K562 (cell line): ENCODE results near the gene LRRC74B. TPM values are rescaled to one million over a fixed set of nuclear protein-coding genes. Genes with fewer than 3 reads are reported as not detected.

Source experiments
- E2F1 ChIP-seq: sonication (generic); formaldehyde crosslinking; IDR thresholded peaks from 2 replicates; pipeline ENCODE4 v1.8.1; 2023; ENCODE audit warnings: mild to moderate bottlenecking, missing genetic modification reagents, moderate library complexity
- EWSR1 ChIP-seq: fragments of 450-650 bp; IDR thresholded peaks from 2 replicates; pipeline ENCODE4 v1.6.1; 2018; ENCODE audit warnings: borderline replicate concordance, mild to moderate bottlenecking, low read depth, moderate library complexity; ENCODE audit not compliant: partially characterized antibody
- FOXJ2 ChIP-seq: fragments of 200-800 bp; sonication (Bioruptor generic); IDR thresholded peaks from 2 replicates; pipeline ENCODE4 v1.6.1; 2016; ENCODE audit warnings: missing genetic modification characterization, missing compliant biosample characterization
- GABPB1 ChIP-seq: sonication (generic); formaldehyde crosslinking; IDR thresholded peaks from 2 replicates; pipeline ENCODE4 v1.8.0; 2022; ENCODE audit warnings: mild to moderate bottlenecking, missing genetic modification reagents
- GTF2A2 ChIP-seq: IDR thresholded peaks from 2 replicates; pipeline ENCODE4 v1.6.1; 2016; ENCODE audit warnings: mild to moderate bottlenecking, missing genetic modification characterization, missing compliant biosample characterization
- HMBOX1 ChIP-seq: sonication (generic); IDR thresholded peaks from 2 replicates; pipeline ENCODE4 v1.6.1; 2016
- PPARD ChIP-seq: fragments of 250-450 bp; sonication (Bioruptor Pico); IDR thresholded peaks from 2 replicates; pipeline ENCODE4 v1.8.0; 2022; ENCODE audit warnings: inconsistent platforms, mild to moderate bottlenecking, moderate library complexity
- PREB ChIP-seq: sonication (generic); formaldehyde crosslinking; IDR thresholded peaks from 2 replicates; pipeline ENCODE4 v1.8.1; 2023; ENCODE audit warnings: mild to moderate bottlenecking, missing genetic modification reagents
- RNF219 ChIP-seq: fragments of 250-450 bp; sonication (Bioruptor Pico); IDR thresholded peaks from 2 replicates; pipeline ENCODE4 v1.5.0; 2022; ENCODE audit warnings: mild to moderate bottlenecking
- SNAPC5 ChIP-seq: fragments of 250-450 bp; sonication (Bioruptor Pico); IDR thresholded peaks from 2 replicates; pipeline ENCODE4 v1.8.0; 2021; ENCODE audit warnings: moderate library complexity, mild to moderate bottlenecking, inconsistent platforms
- TCF15 ChIP-seq: fragments of 250-450 bp; sonication (Bioruptor Pico); IDR thresholded peaks from 2 replicates; pipeline ENCODE4 v1.8.0; 2022; ENCODE audit warnings: moderate library complexity, mild to moderate bottlenecking, inconsistent platforms
- TCF7L2 ChIP-seq: fragments of 150-350 bp; IDR thresholded peaks from 2 replicates; pipeline ENCODE4 v1.6.1; 2016; ENCODE audit warnings: low read depth, mild to moderate bottlenecking, low read length, moderate library complexity
- USF1 ChIP-seq: sonication (generic); formaldehyde crosslinking; IDR thresholded peaks from 2 replicates; pipeline ENCODE4 v1.9.0; 2022; ENCODE audit warnings: mild to moderate bottlenecking, missing genetic modification reagents
- ZMIZ1 ChIP-seq, 2 experiments: fragments of 150-350 bp in 1 of 2; IDR thresholded peaks; 2 replicates each; pipeline ENCODE4 v1.6.1; 2012 to 2016; ENCODE audit warnings: low read depth in 2 of 2, low read length in 2 of 2, mild to moderate bottlenecking in 1 of 2, moderate library complexity in 1 of 2
- ZNF134 ChIP-seq: fragments of 250-450 bp; sonication (Bioruptor Pico); conservative IDR thresholded peaks from 2 replicates; pipeline ENCODE4 v1.4.0; 2020
- ZNF347 ChIP-seq: fragments of 450-650 bp; formaldehyde crosslinking; IDR thresholded peaks from 2 replicates; pipeline ENCODE4 v1.4.0; 2020; ENCODE audit warnings: low read depth, mild to moderate bottlenecking, moderate library complexity
- polyA plus RNA-seq, 8 experiments: library from polyadenylated mRNA; depleted of rRNA in 4 of 8; stranded (reverse) in 5 of 8; unstranded in 3 of 8; fragments of >200 nt; fragmentation: Nextera tagmentation in 2 of 8; fragmentation: Illumina TruSeq in 1 of 8; extraction: Ambion mirVana in 2 of 8; extraction: Trizol in 1 of 8; gene quantifications; 2 replicates each; pipeline versions ENCODE4 v1.2.1 to v1.2.3, GENCODE V29; 2011 to 2014; ENCODE audit warnings: inconsistent platforms in 1 of 8, missing spikeins in 1 of 8
- total RNA-seq, 7 experiments: library from RNA; depleted of rRNA in 6 of 7; stranded (reverse); fragments of >200 nt in 6 of 7; fragmentation: Illumina TruSeq in 2 of 7; extraction: Trizol in 2 of 7; gene quantifications; 2 replicates each; pipeline versions ENCODE4 v1.2.1 to v1.2.3, GENCODE V29; 2011 to 2021; ENCODE audit warnings: low replicate concordance in 1 of 7

Gene LRRC74B
- total and polyA plus RNA-seq, 9 of the 15 experiments (the other 6 are each of a cell fraction or from before 2014, with no cell fraction given): not detected

- TF ChIP-seq ZMIZ1 (IDR thresholded peaks at IDR 0.05; ENCODE audit: low read depth in 2 of 2, low read length in 2 of 2): no peak
- no peak for TF ChIP-seq FOXJ2 (tag)
- TF ChIP-seq GTF2A2 (tag): no peak
- no peak for TF ChIP-seq GABPB1 (CRISPR knock-in tag)
- no peak for TF ChIP-seq PPARD (CRISPR knock-in tag)
- TF ChIP-seq SNAPC5: no peak
- peak; percentile 18; the same call in 1 of the 2 replicates for TF ChIP-seq USF1 (CRISPR knock-in tag)
- TF ChIP-seq EWSR1: no peak
- TF ChIP-seq E2F1 (CRISPR knock-in tag): no peak
- no peak for TF ChIP-seq TCF7L2
- TF ChIP-seq TCF15 (CRISPR knock-in tag): no peak
- no peak for TF ChIP-seq PREB (CRISPR knock-in tag)
- TF ChIP-seq RNF219 (CRISPR knock-in tag): no peak
- TF ChIP-seq HMBOX1: no peak
- TF ChIP-seq ZNF347 (CRISPR knock-in tag): no peak
- no peak for TF ChIP-seq ZNF134 (CRISPR knock-in tag)
Measured at GRCh38 chr22:21029486-21030025, 16.2 kb upstream of the LRRC74B start (continued).
